SK-N-SH (cell line): ENCODE results near the gene IP6K2. TPM values are rescaled to one million over a fixed set of nuclear protein-coding genes. Genes with fewer than 3 reads are reported as not detected.

Experiments
- CTCF ChIA-PET: fragments of 300-600, 350-600 bp; formaldehyde crosslinking; extraction: SDS; loops from one replicate; lab custom pipeline; 2021; lab: Yijun Ruan, JAX
- POLR2A ChIA-PET: fragments of 350-600 bp; sonication (Branson Sonifier 250); formaldehyde crosslinking; extraction: SDS; loops from one replicate; lab custom pipeline; 2020; ENCODE audit warnings: antibody characterized with exemption, inconsistent platforms; lab: Yijun Ruan, JAX
- DNase-seq: peaks from one replicate; pipeline ENCODE4 v3.0.0; 2012
- H2AFZ ChIP-seq: fragments of 200-600 bp; sonication (generic); 2 replicates; pipeline ENCODE4 v1.8.1; 2016; ENCODE audit warnings: antibody characterized with exemption, mild to moderate bottlenecking, low read depth
- H3F3A ChIP-seq: fragments of 200-600 bp; sonication (generic); replicated peaks from 2 replicates; pipeline ENCODE3; 2016; ENCODE audit warnings: antibody characterized with exemption, mild to moderate bottlenecking; ENCODE audit not compliant: insufficient read depth
- H3K27ac ChIP-seq, 2 experiments: fragments of 200-500 bp in 1 of 2; fragments of 200-600 bp in 1 of 2; sonication (Bioruptor generic) in 1 of 2; sonication (generic), shearing (Covaris generic) in 1 of 2; 2 replicates each; pipeline versions ENCODE4 v1.5.1 to v1.6.1; 2014 to 2016; ENCODE audit warnings: low read depth in 2 of 2, inconsistent platforms in 1 of 2, low read length in 1 of 2, mild to moderate bottlenecking in 1 of 2, mixed read lengths in 1 of 2
- H3K27me3 ChIP-seq: fragments of 200-600 bp; sonication (generic), shearing (Covaris generic); 2 replicates; pipeline ENCODE4 v1.6.1; 2016; ENCODE audit warnings: mixed run types; ENCODE audit not compliant: insufficient read depth
- H3K36me3 ChIP-seq, 2 experiments: fragments of 200-500 bp in 1 of 2; fragments of 200-600 bp in 1 of 2; sonication (Bioruptor generic) in 1 of 2; sonication (generic) in 1 of 2; replicated peaks in 1 of 2; 2 replicates each; pipeline versions ENCODE3 to v1.5.1; 2014 to 2016; ENCODE audit warnings: low read length in 1 of 2, mild to moderate bottlenecking in 1 of 2; ENCODE audit not compliant: insufficient read depth in 2 of 2, control insufficient read depth in 1 of 2
- H3K4me1 ChIP-seq, 2 experiments: fragments of 200-500 bp in 1 of 2; fragments of 200-600 bp in 1 of 2; sonication (Bioruptor generic) in 1 of 2; sonication (generic), shearing (Covaris generic) in 1 of 2; 2 replicates each; pipeline versions ENCODE4 v1.5.1 to v1.6.1; 2014 to 2016; ENCODE audit warnings: low read depth in 1 of 2, low read length in 1 of 2, mixed run types in 1 of 2; ENCODE audit not compliant: insufficient read depth in 2 of 2, control insufficient read depth in 1 of 2
- H3K4me2 ChIP-seq: fragments of 200-600 bp; sonication (generic), shearing (Covaris generic); 2 replicates; pipeline ENCODE4 v1.6.1; 2017; ENCODE audit warnings: mixed run types
- H3K4me3 ChIP-seq, 2 experiments: fragments of 200-500 bp in 1 of 2; fragments of 200-600 bp in 1 of 2; sonication (Bioruptor generic) in 1 of 2; sonication (generic), shearing (Covaris generic) in 1 of 2; 2 replicates each; pipeline versions ENCODE4 v1.5.1 to v1.8.1; 2014 to 2016; ENCODE audit warnings: low read depth in 2 of 2, inconsistent platforms in 1 of 2, low read length in 1 of 2, mild to moderate bottlenecking in 1 of 2, mixed read lengths in 1 of 2, moderate library complexity in 1 of 2
- H3K79me2 ChIP-seq: fragments of 200-600 bp; sonication (generic); 2 replicates; pipeline ENCODE4 v1.8.1; 2017; ENCODE audit warnings: mild to moderate bottlenecking; ENCODE audit not compliant: insufficient read depth
- H3K9ac ChIP-seq: fragments of 200-600 bp; sonication (generic); 2 replicates; pipeline ENCODE4 v1.6.1; 2017; ENCODE audit warnings: mixed run types
- H3K9me2 ChIP-seq: fragments of 200-600 bp; sonication (generic); 2 replicates; pipeline ENCODE4 v1.6.1; 2017; ENCODE audit warnings: mixed run types
- H3K9me3 ChIP-seq: fragments of 200-600 bp; sonication (generic); 2 replicates; pipeline ENCODE4 v1.6.1; 2017; ENCODE audit warnings: mixed run types, mild to moderate bottlenecking, moderate library complexity
- H4K20me1 ChIP-seq: fragments of 200-600 bp; sonication (generic); 2 replicates; pipeline ENCODE4 v1.6.1; 2017; ENCODE audit warnings: mild to moderate bottlenecking, mixed run types; ENCODE audit not compliant: insufficient read depth
- EP300 ChIP-seq, 2 experiments: IDR thresholded peaks; 2 replicates each; pipeline versions ENCODE4 v1.4.0 to v1.6.1; 2012; ENCODE audit warnings: borderline replicate concordance in 1 of 2, low read depth in 1 of 2, low read length in 1 of 2
- EZH2phosphoT487 ChIP-seq: fragments of 200-600 bp; sonication (generic); IDR thresholded peaks from 2 replicates; pipeline ENCODE4 v1.6.1; 2017; ENCODE audit warnings: low read depth, mixed run types, mild to moderate bottlenecking, antibody characterized with exemption, moderate library complexity, borderline replicate concordance
- FOSL2 ChIP-seq: IDR thresholded peaks from 2 replicates; pipeline ENCODE4 v1.4.0; 2012; ENCODE audit warnings: low read depth, mild to moderate bottlenecking, moderate library complexity, borderline replicate concordance
- FOXJ3 ChIP-seq: sonication (generic); formaldehyde crosslinking; IDR thresholded peaks from 2 replicates; pipeline ENCODE4 v1.5.1; 2020; ENCODE audit warnings: mild to moderate bottlenecking, missing genetic modification reagents
- JUND ChIP-seq: IDR thresholded peaks from 2 replicates; pipeline ENCODE4 v1.4.0; 2012
- MEF2A ChIP-seq: IDR thresholded peaks from 2 replicates; pipeline ENCODE4 v1.4.0; 2012; ENCODE audit warnings: low read depth, borderline replicate concordance
- NFIC ChIP-seq: IDR thresholded peaks from 2 replicates; pipeline ENCODE4 v1.4.0; 2012; ENCODE audit warnings: borderline replicate concordance
- NRF1 ChIP-seq: IDR thresholded peaks from 2 replicates; pipeline ENCODE4 v1.6.1; 2012; ENCODE audit warnings: low read depth, mild to moderate bottlenecking, low read length
- RFX5 ChIP-seq: IDR thresholded peaks from 2 replicates; pipeline ENCODE4 v1.6.1; 2012; ENCODE audit warnings: mild to moderate bottlenecking, improper control_type of control experiment, low read length
- RXRA ChIP-seq: IDR thresholded peaks from 2 replicates; pipeline ENCODE4 v1.4.0; 2012; ENCODE audit warnings: low read depth, mild to moderate bottlenecking, borderline replicate concordance
- SIN3A ChIP-seq: IDR thresholded peaks from 2 replicates; pipeline ENCODE4 v1.6.1; 2012; ENCODE audit warnings: low read depth, mild to moderate bottlenecking, low read length, moderate library complexity, borderline replicate concordance
- SMC3 ChIP-seq: IDR thresholded peaks from 2 replicates; pipeline ENCODE4 v1.6.1; 2012; ENCODE audit warnings: low read depth, low read length, improper control_type of control experiment
- TAF1 ChIP-seq: IDR thresholded peaks from 2 replicates; pipeline ENCODE4 v1.6.1; 2012; ENCODE audit warnings: low read depth, mild to moderate bottlenecking, low read length, moderate library complexity, borderline replicate concordance
- TEAD4 ChIP-seq: IDR thresholded peaks from 2 replicates; pipeline ENCODE4 v1.4.0; 2012; ENCODE audit warnings: mild to moderate bottlenecking, borderline replicate concordance; ENCODE audit not compliant: insufficient read depth
- YY1 ChIP-seq: IDR thresholded peaks from 2 replicates; pipeline ENCODE4 v1.4.0; 2012; ENCODE audit warnings: low read depth, mild to moderate bottlenecking
- WGBS: methylation state at CpG from one replicate; pipeline ENCODE4 v1.1.6; 2017; ENCODE audit warnings: low lambda C conversion rate; 5-methylcytosine and 5-hydroxymethylcytosine counted together
- polyA plus RNA-seq, 3 experiments: library from polyadenylated mRNA; depleted of rRNA; stranded (reverse); fragments of >200 nt; gene quantifications; 2 replicates each; pipeline ENCODE4 v1.2.3, GENCODE V29; 2012
- TF ChIP-seq, protein P1 (sequence below): fragments of 150-350 bp; IDR thresholded peaks from 2 replicates; pipeline ENCODE4 v1.6.1; 2016; ENCODE audit warnings: mild to moderate bottlenecking, low read depth, low read length
- TF ChIP-seq, protein P2 (sequence below): IDR thresholded peaks from 2 replicates; pipeline ENCODE4; 2012
- TF ChIP-seq, protein P3 (sequence below): IDR thresholded peaks from 2 replicates; pipeline ENCODE4 v1.6.1; 2012; ENCODE audit warnings: mild to moderate bottlenecking, low read depth, low read length, moderate library complexity

Gene IP6K2
- polyA plus RNA-seq, 1 of the 3 experiments (the other 2 are of a cell fraction): 178 TPM

DNA sequence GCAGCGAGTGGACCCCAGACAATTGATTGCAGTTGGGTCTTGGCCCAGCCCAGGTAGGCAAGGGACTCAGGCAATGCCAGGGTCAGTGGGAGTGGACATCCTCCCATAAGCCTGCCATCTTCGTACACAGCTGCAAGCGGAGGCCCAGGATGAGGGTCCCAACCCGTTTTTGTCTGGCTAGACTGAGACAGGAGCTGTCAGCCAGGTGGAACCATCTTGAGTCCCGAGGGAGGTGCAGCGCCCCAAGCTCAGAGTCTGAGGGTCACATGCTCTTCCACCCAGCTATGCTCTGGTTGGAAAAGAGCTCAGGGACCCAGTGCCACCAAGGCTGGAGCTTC lies 22.6 kb upstream of the IP6K2 start:
- Histone ChIP-seq H3F3A (peaks cover 8% of the 10 kb centered on the region), H3K4me2 (no peak overlapping the region), H3K79me2 (no peaks in the 10 kb centered on the region), H3K4me1 (peaks cover 0 to 17% of the 10 kb centered on the region in 2 experiments; a peak in 1 of 4 replicates), H3K27ac (peak overlapping the region in 1 of 2 experiments; percentile 18; a peak in 1 of 4 replicates), H3K36me3 (no peaks in the 10 kb centered on the region), H2AFZ (peak overlapping the region; percentile 63; the same call in 1 of the 2 replicates), H3K4me3 (no peak overlapping the region), H3K9me2 (no peaks in the 10 kb centered on the region), H3K9me3 (no peaks in the 10 kb centered on the region), H3K27me3 (no peaks in the 10 kb centered on the region), H4K20me1 (no peaks in the 10 kb centered on the region), H3K9ac (no peak overlapping the region)
- TF ChIP-seq SMC3 (no peak), YY1 (no peak), RXRA (no peak), EP300 (IDR thresholded peaks at IDR 0.05; ENCODE audit: borderline replicate concordance in 1 of 2, low read depth in 1 of 2, low read length in 1 of 2) (no peak), NFIC (no peak), JUND (no peak), FOXJ3 (CRISPR knock-in tag) (no peak), NRF1 (no peak), FOSL2 (no peak), TAF1 (no peak), TEAD4 (no peak)
- TF ChIP-seq, protein P1, sequence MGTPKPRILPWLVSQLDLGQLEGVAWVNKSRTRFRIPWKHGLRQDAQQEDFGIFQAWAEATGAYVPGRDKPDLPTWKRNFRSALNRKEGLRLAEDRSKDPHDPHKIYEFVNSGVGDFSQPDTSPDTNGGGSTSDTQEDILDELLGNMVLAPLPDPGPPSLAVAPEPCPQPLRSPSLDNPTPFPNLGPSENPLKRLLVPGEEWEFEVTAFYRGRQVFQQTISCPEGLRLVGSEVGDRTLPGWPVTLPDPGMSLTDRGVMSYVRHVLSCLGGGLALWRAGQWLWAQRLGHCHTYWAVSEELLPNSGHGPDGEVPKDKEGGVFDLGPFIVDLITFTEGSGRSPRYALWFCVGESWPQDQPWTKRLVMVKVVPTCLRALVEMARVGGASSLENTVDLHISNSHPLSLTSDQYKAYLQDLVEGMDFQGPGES: no peak
- ChIA-PET POLR2A (interaction anchor here (1.1 to 1.5 kb wide), 3 partner anchors 23 to 75 kb away, joined by 3 to 7 read pairs (median 5); partner anchors contain the start of genes IP6K2 and NCKIPSD), CTCF (interaction anchor here (0.6 to 3.7 kb wide), 35 partner anchors 9 to 862 kb away, joined by 3 to 29 read pairs (median 5); partner anchors contain the start of genes CELSR3, IP6K2, NCKIPSD and PRKAR2A)
- WGBS: 74% methylated on average over 3 of the region's 6 CpGs
- peak; percentile 18 for DNase-seq

DNA sequence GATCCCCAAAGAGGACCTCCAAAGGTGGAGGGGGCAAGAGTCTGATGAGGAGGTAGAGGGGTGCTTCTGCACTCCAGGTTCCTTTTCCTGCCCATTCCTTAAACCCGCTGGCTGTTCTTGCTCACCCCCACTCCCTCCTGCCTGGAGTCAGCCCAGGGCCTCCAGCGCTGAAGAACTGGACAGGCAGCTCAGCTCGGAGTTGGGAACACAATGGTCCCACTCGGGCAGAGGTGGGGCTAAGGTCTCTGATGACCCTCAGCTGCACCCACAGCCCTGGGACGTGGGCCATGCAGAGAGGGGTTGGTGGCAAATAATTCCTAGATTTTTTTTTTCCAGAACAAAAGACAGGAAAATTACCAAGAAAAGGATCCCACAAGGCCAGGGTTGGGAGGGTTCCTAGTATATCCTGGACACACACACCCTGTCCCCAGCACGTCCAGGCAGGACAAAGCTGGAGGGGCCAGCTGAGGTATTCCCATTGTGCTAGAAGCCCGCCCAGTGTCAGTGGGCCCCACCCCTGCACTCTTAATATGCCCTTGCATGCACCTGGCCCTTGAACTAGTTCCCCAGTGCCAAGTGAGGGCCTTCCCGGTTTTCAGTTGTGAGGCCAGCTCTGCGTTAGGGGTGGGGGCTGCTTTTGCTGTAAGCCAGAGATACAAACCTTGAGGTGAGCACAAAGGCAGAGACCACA lies 22.1 kb upstream of the IP6K2 start:
- no peaks in the 10 kb centered on the region for H3K27me3 ChIP-seq
- peaks cover 0 to 17% of the 10 kb centered on the region in 2 experiments; a peak in 1 of 4 replicates for H3K4me1 ChIP-seq
- no peaks in the 10 kb centered on the region for H3K9me2 ChIP-seq
- no peaks in the 10 kb centered on the region for H4K20me1 ChIP-seq
- ChIA-PET CTCF (interaction anchor here (0.6 to 3.7 kb wide), 33 partner anchors 8 to 862 kb away, joined by 3 to 29 read pairs (median 5); partner anchors contain the start of genes CELSR3, IP6K2, NCKIPSD and PRKAR2A), POLR2A (interaction anchor here (1.1 to 1.5 kb wide), 3 partner anchors 22 to 75 kb away, joined by 3 to 7 read pairs (median 5); partner anchors contain the start of genes IP6K2 and NCKIPSD)
- H2AFZ ChIP-seq: no peak overlapping the region
- H3K27ac ChIP-seq: no peak overlapping the region; a peak in 1 of 4 replicates
- no peaks in the 10 kb centered on the region for H3K79me2 ChIP-seq
- H3K9ac ChIP-seq: no peak overlapping the region
- 91% methylated on average over 7 of the region's 9 CpGs for WGBS
- H3K4me2 ChIP-seq: no peak overlapping the region
- no peak overlapping the region for H3K4me3 ChIP-seq
- H3F3A ChIP-seq: peaks cover 8% of the 10 kb centered on the region
- no peaks in the 10 kb centered on the region for H3K36me3 ChIP-seq
- DNase-seq: peak; percentile 30
- H3K9me3 ChIP-seq: no peaks in the 10 kb centered on the region
- TF ChIP-seq RFX5: no peak
- TF ChIP-seq SIN3A: no peak
- TF ChIP-seq MEF2A: no peak
- TF ChIP-seq, protein P2, sequence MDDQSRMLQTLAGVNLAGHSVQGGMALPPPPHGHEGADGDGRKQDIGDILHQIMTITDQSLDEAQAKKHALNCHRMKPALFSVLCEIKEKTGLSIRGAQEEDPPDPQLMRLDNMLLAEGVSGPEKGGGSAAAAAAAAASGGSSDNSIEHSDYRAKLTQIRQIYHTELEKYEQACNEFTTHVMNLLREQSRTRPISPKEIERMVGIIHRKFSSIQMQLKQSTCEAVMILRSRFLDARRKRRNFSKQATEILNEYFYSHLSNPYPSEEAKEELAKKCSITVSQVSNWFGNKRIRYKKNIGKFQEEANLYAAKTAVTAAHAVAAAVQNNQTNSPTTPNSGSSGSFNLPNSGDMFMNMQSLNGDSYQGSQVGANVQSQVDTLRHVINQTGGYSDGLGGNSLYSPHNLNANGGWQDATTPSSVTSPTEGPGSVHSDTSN: no peak
- TF ChIP-seq, protein P1: no peak
- no peak for TF ChIP-seq EZH2phosphoT487
- TF ChIP-seq TAF1: no peak
- no peak for TF ChIP-seq RXRA
- TF ChIP-seq JUND: no peak
- TF ChIP-seq, protein P3, sequence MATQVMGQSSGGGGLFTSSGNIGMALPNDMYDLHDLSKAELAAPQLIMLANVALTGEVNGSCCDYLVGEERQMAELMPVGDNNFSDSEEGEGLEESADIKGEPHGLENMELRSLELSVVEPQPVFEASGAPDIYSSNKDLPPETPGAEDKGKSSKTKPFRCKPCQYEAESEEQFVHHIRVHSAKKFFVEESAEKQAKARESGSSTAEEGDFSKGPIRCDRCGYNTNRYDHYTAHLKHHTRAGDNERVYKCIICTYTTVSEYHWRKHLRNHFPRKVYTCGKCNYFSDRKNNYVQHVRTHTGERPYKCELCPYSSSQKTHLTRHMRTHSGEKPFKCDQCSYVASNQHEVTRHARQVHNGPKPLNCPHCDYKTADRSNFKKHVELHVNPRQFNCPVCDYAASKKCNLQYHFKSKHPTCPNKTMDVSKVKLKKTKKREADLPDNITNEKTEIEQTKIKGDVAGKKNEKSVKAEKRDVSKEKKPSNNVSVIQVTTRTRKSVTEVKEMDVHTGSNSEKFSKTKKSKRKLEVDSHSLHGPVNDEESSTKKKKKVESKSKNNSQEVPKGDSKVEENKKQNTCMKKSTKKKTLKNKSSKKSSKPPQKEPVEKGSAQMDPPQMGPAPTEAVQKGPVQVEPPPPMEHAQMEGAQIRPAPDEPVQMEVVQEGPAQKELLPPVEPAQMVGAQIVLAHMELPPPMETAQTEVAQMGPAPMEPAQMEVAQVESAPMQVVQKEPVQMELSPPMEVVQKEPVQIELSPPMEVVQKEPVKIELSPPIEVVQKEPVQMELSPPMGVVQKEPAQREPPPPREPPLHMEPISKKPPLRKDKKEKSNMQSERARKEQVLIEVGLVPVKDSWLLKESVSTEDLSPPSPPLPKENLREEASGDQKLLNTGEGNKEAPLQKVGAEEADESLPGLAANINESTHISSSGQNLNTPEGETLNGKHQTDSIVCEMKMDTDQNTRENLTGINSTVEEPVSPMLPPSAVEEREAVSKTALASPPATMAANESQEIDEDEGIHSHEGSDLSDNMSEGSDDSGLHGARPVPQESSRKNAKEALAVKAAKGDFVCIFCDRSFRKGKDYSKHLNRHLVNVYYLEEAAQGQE: no peak
